Left renal cortex interstitium (tissue), 4 donors: Measurements from ENCODE around the gene CSPG5. TPM values are rescaled to one million over a fixed set of nuclear protein-coding genes. Genes with fewer than 3 reads are reported as not detected.

Experiments used
- DNase-seq, 4 donors: peaks; one replicate each; pipeline ENCODE4 v3.0.0-alpha.2; 2013; ENCODE audit warnings: low read depth in 4 of 4, low spot score in 2 of 4, missing footprints in 1 of 4
- polyA plus RNA-seq, 4 donors: library from polyadenylated mRNA; unstranded; fragments of 120-200 nt; gene quantifications; one replicate each; pipeline ENCODE4 v1.2.1, GENCODE V29; 2013; ENCODE audit not compliant: insufficient read length in 4 of 4

Gene CSPG5, protein sequence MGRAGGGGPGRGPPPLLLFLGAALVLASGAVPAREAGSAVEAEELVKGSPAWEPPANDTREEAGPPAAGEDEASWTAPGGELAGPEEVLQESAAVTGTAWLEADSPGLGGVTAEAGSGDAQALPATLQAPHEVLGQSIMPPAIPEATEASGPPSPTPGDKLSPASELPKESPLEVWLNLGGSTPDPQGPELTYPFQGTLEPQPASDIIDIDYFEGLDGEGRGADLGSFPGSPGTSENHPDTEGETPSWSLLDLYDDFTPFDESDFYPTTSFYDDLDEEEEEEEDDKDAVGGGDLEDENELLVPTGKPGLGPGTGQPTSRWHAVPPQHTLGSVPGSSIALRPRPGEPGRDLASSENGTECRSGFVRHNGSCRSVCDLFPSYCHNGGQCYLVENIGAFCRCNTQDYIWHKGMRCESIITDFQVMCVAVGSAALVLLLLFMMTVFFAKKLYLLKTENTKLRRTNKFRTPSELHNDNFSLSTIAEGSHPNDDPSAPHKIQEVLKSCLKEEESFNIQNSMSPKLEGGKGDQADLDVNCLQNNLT
- polyA plus RNA-seq: 1 to 10 TPM in 3 of 4 donors, under 1 TPM in 1; 0.97 to 2.1 (median 1.3) TPM

DNA sequence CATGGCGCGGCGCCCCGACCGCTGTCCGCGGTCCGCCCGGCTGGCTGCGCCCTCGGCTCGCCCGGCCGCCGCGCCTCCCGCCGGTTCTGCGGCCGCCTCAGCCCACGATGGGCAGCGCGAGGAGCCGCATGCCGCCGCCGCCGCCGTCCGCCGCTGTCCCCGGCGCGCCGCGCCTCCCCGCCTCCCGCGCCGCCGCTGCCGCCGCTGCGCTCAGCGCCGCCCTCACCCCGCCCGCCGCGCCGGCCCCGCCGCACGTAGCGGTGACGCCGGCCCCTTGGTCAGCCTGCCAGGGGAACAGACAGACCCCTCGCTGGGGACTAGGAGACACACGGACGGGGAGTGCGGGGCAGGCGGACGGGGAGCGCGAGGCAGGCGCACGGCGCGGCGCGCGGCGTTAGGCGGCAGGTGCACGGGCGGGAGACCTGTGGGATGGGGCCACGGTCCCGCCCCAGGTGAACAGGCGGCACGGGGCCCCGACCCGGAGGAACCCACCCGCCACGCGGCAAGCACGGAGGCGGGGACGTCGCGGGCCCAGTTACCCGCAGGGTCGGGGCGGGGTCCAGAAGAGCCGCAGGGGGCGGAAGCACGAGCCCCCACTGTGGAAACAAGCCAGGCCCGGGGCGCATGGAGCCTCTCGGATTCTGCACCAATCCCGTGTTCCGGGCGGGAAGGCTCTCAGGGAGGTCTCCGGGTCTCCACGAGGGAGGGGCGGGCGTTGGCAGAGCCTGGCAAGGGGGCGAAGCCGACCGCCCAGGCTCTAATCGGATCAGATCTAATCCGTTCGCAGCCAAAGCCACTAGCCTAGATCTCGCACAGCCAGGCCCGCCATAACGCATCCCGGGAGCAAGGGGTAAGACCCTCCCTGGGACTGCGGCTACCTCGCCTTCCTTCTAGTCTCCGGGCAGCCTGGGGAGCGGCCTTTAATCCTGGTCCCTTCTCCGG is at the start of gene CSPG5:
TSS of gene CSPG5 (minus strand) at position 175 of the 942 bp plus-strand sequence. CDS start at position 3, 172 bp downstream.
- no peak for DNase-seq

DNA sequence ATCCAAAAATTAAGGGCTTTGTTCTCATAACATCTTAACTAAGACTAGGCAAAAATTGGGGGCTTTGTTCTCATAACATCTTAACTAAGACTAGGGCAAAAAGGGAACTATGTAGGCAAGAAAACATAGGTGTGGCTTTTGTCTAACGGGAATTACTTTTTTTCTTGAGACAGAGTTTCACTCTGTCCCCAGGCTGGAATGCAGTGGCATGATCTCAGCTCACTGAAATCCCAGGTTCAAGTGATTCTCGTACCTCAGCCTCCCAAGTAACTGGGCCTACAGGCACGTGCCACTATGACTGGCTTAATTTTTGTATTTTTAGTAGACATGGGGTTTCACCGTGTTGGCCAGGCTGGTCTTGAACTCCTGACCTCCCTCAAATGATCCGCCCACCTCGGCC is 49.8 kb upstream of the CSPG5 start:
- DNase-seq: no peak

DNA sequence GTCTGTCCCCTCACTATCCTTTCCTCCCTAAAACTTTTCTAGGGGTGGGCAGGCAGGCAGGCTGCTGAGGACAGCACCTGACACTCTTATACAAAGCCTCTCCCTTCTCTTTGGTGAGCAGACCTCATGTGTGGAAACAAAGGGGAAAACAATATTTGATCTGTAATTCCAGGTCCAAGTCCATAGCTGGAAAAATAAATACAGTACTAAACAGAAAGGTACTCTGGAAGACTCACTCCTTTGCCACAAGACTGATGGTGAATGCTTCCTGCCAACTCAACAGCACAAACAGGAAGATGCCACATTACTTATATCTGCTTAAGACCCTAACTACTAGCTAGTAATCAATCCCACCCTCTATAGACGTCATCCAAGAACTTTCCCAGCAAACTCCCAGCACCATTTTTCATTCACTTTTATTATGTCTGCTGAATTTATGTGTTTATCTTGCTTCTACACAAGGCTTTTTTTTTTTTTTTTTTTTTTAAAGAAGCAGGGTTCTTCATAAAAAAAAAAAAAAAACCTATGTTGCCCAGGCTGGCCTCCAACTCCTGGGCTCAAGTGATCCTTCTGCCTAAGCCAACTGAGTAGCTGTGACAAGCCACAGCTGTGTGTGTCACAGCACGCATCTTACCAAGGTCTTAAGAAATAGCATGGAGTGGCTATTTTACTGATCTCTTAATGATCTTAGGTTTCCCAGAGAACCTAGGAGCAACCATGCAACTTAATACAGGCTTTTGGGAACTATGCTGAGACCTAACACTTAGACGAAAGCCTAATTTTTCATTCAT is 44.2 kb upstream of the CSPG5 start:
- no peak for DNase-seq

DNA sequence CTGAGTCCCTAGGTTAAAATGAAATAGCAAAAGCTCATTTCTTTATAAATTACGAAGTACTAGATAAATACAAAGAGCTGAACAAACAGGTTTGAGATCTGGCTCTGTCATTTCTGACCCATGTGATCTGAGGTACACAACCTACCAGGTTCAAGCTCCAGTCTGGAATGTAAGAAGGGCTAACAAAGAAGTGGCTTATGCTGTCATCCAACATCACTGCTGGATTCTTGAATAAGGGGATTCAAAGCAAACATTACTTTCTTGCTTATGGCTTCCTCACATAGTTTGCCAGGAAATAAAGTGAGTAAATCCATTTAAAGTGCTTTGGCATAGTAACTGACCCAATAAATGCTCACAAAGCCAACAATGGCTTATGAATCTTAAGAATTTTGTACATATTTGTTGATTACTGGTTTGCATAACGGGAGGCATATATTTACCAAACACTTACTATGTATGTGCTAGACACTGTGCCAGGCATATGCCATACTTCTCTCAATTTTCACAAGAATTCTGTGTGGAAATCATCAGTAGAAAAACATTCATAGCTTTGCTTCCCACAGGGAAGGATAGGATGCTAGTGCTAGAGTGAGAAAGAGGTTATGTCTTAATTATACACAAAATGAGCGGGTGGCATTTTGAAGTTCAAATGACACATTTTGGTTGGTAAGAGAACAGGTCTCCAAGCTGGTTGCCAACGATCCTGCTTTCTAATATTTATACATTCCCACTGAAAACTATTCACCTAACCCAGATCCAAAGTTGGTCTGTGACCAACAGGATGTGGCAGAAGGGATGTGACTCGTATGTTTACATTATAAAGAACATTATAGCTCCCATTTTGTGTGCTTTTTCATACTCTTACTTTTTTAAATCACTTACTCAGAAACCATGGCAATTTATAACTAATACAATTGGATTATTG is 38.7 kb upstream of the CSPG5 start:
- DNase-seq: no peak

DNA sequence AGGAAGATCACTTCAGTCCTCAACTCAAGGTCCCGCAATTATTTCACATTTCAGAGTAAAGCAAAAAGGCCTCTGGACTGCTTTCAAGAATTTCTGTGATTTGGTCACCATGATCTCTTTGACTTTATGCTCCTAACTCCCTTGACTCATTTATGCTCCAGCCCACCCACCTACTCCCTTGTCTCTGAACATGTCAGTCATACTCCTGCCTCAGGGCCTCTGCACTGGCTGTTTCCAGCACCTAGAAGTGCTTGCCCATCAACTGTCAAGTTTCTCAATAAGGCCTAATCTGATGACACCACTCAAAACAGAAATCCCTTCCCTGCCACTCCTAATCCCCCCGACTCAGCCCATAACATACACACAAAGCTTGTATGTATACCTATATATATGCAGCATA is 36.1 kb upstream of the CSPG5 start:
- DNase-seq: no peak

DNA sequence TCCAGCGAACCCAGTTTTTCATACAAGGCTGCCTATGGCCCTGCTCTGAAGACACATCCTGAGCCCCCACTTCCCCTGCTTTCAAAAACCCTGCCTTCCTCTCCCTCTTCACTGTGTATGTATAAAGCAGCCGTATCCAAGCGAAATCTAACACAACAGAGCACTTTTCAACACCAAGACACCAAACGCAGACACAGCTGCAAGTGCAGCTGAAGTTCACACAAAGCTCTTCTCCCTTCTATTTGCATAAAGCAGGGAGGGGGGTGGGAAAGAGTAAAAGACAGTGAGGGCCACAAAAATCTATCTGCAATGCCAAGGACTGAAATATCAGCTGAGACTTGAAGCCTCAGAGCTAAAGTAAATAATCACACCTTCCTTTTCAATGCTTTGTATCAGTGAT is 35.1 kb upstream of the CSPG5 start:
- DNase-seq: no peak

DNA sequence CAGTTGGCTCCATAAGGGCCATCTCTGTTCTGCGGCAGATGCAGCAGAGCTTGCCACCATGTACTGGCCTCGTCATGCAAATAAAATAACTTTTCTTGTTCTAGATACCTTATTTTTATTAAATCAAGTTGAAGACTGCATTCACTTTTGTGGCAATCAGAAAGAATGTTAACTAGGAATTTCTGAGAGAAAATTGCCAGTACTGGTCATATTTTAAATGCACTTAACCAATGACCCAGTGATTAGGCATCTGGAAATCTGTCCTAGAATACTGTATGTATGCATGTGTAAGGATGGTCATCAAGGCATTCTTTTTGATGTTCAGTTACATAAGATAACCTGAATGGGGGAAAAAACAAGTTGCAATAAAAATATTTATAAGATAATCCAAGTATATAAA is 34.2 kb upstream of the CSPG5 start:
- no peak for DNase-seq

DNA sequence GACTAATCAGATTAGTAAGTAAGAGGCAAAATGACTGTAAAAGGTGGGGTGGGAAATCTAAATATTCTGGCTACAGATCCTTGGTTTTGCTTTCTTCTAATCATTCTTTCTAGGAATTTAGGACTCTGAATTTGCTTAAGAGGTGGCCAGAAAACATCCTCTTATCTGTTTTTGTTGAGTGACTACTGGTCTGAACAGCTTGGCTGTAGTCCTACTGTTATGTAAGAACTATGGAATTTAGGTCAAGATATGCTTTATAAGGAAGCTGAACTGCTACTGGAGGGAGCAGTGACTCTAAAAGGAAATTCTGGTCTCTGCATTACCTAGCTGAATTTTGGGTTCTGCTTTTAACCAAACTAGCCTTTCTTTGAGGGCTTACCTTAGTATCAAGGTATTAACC is 33.5 kb upstream of the CSPG5 start:
- no peak for DNase-seq

DNA sequence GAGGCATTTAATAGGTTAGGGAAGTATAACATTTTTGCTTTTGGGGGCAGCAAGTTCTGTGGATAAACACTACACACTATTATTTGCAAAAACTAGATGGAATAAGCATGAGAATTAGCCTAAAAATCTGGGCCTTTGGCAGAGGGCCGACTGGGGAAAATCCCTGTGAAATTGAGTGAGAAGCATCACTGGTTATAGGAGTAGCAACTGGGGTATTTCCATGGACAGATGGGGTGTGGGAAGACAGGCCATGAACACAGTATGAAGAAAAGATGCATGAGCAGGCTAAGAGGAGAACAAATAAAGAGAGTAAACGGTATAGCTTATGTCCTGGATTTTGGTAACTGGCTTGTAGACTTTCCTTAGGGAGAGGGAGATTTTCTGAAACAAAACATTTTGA is 32.9 kb upstream of the CSPG5 start:
- no peak for DNase-seq

DNA sequence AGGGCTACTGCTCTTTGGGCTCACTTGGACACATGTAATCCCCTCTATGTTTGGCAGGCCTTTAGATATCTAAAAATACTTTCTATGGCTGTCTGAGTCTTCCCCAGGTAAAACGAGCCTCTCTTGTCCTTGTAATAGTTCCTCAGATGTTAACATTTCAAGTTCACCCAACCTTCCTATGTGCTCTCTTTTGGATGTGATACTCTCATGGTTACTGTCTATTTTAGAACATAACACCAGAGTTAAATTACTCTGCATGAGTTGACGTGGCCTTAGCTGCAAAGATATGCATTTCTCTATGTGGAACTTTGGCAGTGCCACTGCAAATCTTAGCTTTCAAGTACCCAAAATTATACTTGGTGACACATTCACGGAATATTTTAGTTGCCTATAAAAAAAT is 31.9 kb upstream of the CSPG5 start:
- DNase-seq: no peak

DNA sequence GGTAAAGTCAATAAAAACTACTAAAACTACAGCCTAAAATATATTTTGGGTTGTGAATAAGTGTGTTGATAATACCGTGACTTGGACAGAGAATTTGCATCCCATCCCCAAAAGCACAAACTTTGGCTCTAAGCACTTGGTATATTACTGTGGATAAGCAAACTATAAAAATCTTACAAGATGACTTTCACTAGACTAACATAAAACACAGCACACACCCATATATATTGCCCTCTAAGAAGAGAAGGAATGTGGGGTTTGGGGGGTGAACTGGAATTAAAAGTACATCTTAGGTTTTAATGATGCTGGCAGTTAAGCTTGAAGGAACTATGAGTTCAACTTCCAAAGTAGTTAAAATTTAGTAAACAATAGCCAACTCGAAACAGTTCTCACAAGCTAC is 28.7 kb upstream of the CSPG5 start:
- DNase-seq: no peak

DNA sequence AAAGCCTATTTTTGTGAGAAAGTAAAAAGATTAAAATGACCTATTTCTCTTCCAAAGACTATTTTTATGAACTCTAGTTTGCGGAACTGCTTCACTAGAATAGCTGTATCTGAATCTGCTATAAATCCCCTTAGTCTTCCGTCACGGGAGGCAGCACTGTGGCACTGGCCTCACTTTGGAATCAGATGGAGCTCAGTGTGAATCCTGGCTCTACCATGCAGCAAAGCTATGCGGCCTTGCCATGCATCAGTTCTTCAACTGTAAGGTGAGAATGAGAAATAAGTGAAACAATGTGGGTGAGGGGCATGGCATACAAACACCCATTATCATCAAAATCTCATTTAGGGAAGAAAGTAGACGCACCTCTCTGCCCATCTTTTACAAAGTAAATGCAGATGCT is 27.5 kb upstream of the CSPG5 start:
- DNase-seq: no peak

DNA sequence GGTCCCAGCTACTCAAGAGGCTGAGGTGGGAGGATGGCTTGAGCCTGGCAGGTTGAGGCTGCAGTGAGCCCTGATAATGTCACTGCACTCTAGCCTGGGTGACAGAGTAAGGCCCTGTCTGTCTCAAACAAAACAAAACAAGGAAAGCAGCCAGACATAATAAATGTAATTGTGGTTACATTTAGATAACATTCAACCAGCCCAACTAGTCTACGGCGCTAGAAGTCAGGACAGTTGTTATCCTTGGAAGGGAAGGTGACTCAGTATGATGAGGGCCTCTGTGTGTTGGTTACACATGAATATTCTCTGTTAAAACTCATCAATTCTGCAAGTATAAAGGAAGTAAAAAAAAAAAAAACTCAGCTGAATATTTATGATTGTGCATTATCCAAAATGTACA is 27.0 kb upstream of the CSPG5 start:
- DNase-seq: no peak

DNA sequence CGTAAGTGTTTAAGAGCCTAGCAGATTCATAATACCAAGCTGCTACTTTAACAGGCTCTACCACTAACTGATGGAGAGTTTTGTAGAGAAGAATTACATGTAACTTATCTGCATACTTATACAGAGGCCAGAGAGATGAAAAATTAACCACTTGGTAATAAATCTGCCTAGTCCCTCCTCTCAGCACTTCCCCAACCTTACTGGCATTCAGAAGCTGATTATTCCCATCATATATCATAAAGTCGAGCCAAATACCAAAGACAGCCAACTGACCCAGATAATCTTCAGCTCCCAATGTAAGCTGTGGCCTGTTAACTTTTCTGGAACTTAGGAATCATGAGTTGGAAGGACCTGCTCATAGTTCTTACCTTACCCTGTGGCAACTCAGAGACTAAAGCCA is 25.5 kb upstream of the CSPG5 start:
- no peak for DNase-seq

DNA sequence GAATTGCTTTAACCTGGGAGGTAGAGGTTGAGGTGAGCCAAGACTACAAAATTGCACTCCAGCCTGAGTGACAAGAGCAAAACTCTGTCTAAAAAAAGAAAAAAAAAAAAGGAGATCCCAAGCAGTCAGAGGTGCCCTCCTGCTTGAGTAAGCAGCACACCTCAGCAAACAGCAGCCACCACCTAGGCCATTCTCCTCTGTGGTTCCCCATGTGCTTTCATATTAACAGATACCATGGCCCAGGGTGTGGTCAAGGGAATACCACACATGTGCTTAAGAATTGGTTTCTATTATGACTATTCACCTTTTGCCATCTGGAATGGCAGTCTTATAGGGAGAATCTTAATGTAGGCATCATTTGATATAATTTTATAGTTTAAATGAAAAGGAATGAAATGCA is 24.7 kb upstream of the CSPG5 start:
- DNase-seq: no peak

DNA sequence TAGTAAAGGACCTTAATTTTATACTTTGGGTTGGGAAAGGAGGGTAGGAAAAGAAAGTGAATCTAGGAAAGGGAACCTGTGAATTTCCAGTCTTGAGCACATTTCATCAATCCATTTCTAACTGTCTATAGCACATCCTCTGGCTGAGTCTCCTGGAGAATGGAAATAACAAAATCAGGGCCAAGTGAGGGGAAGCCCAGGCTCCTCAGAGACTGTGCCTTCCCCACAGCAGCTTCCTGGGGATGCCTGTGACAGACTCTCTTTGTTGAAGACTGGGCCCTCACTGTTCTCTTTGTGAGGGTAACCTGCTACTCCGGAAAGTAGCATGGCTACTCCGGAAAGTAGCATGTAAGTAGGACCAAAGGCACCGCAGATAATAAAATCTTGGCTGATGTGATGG is 22.6 kb upstream of the CSPG5 start:
- no peak for DNase-seq

DNA sequence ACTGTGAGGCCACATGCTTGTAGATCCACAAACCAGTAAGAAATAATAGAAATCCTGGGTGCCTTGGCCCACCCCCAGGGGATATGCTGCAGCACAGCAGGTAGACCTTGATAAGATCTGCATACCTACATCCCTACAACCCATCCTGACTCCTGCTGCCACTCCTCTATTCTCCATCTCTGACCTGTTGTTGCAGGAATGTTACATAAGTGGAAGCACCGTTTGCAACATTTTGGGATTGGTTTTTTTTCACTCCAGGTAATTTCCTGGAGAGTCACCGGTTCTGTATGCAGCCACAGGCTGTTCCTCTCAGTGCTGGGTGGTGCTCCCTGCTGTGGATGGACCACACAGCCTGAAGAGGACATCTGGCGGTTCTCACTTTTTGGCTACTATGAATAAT is 16.1 kb upstream of the CSPG5 start:
- no peak for DNase-seq

DNA sequence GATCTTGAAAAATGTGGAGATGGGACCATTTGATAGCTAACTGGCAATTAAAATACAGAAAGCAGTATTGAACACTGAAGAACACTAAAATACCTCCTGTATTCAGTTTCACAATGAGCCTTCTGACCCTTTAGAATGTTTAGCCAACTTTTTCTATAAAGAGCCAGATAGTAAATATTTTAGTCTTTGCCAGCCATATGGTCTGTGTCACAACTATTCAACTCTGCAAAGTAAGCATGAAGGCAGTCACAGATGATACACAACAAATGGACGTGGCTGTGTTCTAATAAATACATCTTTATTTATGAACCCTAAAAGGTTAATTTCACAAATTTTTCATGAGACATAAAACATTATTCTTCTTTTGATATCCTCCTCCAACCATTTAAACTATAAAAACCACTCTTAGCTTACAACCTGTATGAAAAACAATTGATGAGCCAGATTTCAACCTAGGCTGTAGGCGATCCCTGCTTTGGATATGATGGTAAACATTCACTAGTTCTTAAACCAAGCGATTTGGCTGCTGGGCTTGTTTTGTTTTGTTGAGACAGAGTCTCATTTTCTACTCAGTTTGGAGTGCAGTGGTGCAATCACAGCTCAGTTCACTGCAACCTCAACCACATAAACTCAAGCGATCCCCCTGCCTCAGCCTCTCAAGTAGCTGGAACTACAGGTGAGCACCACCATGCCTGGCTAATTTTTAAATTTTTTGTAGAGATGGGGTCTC is 13.6 kb upstream of the CSPG5 start:
- DNase-seq: peak in 1 of 4 donors; percentile 33

DNA sequence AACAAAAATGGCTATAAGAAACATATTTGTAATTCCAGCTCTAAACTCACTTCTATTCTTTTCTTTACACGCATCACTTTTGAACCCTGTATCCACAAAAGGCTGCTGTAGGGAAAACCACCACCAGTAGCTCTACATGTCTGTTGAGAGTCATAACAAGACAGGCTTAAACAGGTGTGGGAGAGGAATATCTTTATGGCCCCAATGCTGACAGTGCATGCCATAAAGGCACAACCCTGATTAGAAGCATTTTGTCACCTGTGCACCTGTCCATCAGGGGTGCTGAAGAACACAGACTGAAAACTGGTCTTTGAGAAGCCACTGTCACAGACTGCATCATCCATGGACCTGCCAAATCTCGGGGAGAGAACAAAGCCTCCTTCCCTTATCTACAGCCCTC is 11.6 kb upstream of the CSPG5 start:
- no peak for DNase-seq
